Activated naive CD4-positive, alpha-beta T cell treated with anti-CD3 and anti-CD28 coated beads for 36 hours (primary cell): ENCODE measurements around the gene TSLP. TPM values are rescaled to one million over a fixed set of nuclear protein-coding genes. Genes with fewer than 3 reads are reported as not detected.

ENCODE experiments used
- CTCF ChIA-PET: fragments of 350-600 bp; sonication (Branson Sonifier 250); formaldehyde crosslinking; loops from one replicate; lab custom pipeline; 2021; ENCODE audit warnings: antibody characterized with exemption; lab: Charles Lee
- DNase-seq: peaks from one replicate; pipeline ENCODE4 v3.0.0-alpha.2; 2020
- H3K27ac Mint-ChIP-seq: one replicate; pipeline ENCODE4 v1.8.0; 2021; ENCODE audit warnings: mild to moderate bottlenecking, mixed read lengths
- H3K27me3 Mint-ChIP-seq: one replicate; pipeline ENCODE4 v1.8.0; 2021; ENCODE audit warnings: low read depth, mixed read lengths
- H3K36me3 Mint-ChIP-seq: one replicate; pipeline ENCODE4 v1.8.0; 2021; ENCODE audit warnings: low read depth, mixed read lengths
- H3K4me1 Mint-ChIP-seq: one replicate; pipeline ENCODE4 v1.8.0; 2021; ENCODE audit warnings: low read depth, mixed read lengths
- H3K4me3 Mint-ChIP-seq: one replicate; pipeline ENCODE4 v1.8.0; 2021; ENCODE audit warnings: mild to moderate bottlenecking, moderate library complexity, mixed read lengths
- H3K9me3 Mint-ChIP-seq: one replicate; pipeline ENCODE4 v1.8.0; 2021; ENCODE audit warnings: mixed read lengths
- intact Hi-C: fragments of 100-400 bp; cut with micrococcal nuclease; formaldehyde crosslinking; loops from one replicate; pipeline ENCODE4 v1.15.1; 2023
- total RNA-seq, 2 experiments: library from RNA; stranded (reverse); gene quantifications; one replicate each; pipeline ENCODE4 v1.2.3, GENCODE V29; 2021

TSLP gene
- total RNA-seq, result under 1 TPM; 0.81 to 0.99 TPM

GRCh38 chr5:111071413-111071812 is at the start of gene TSLP:
Gene TSLP, plus strand, starts transcription at chr5:111071713. Its CDS starts 178 bp downstream, at chr5:111071891.
- Mint-ChIP-seq H3K36me3 (no peaks in the 10 kb centered on the region), H3K9me3 (no peaks in the 10 kb centered on the region), H3K27ac (no peak within 1 kb of the TSS), H3K4me1 (peaks cover 30% of the 10 kb centered on the region), H3K4me3 (peak within 1 kb of the TSS; percentile 88), H3K27me3 (peaks cover 69% of the 10 kb centered on the region)
- DNase-seq, result no peak
- CTCF ChIA-PET, result interaction anchor here (0.6 kb wide), 2 partner anchors 31 to 73 kb away, joined by 4 to 5 read pairs; no protein-coding TSS in a partner anchor
- intact Hi-C loops, result loop anchor here (5.0 kb wide), 3 partner anchors 206 to 686 kb away; partner anchors contain the start of genes NREP and TMEM232

- DNase-seq, result no peak
- H3K27me3 Mint-ChIP-seq, result peaks cover 4% of the 10 kb centered on the region
- CTCF ChIA-PET, result no interaction called here
- H3K4me3 Mint-ChIP-seq, result no peak overlapping the region
- H3K9me3 Mint-ChIP-seq, result no peaks in the 10 kb centered on the region
- no peaks in the 10 kb centered on the region for H3K36me3 Mint-ChIP-seq
- H3K4me1 Mint-ChIP-seq, result no peaks in the 10 kb centered on the region
- H3K27ac Mint-ChIP-seq, result no peak overlapping the region
- intact Hi-C loops, result no loop called here
These were observed 49.2 kb upstream of the TSLP start for GRCh38 chr5:111022301-111022700.

GRCh38 chr5:111028865-111029264 is 42.6 kb upstream of the TSLP start:
- Mint-ChIP-seq H3K36me3 (no peaks in the 10 kb centered on the region), H3K27me3 (peaks cover 18% of the 10 kb centered on the region), H3K4me3 (no peak overlapping the region), H3K27ac (no peak overlapping the region), H3K4me1 (no peaks in the 10 kb centered on the region), H3K9me3 (no peaks in the 10 kb centered on the region)
- no peak for DNase-seq
- intact Hi-C loops, result no loop called here
- CTCF ChIA-PET, result interaction anchor here (0.6 kb wide), 1 partner anchor 13 kb away, joined by 5 read pairs; no protein-coding TSS in a partner anchor

GRCh38 chr5:111043712-111044506 is 27.6 kb upstream of the TSLP start:
- Mint-ChIP-seq H3K9me3 (no peaks in the 10 kb centered on the region), H3K27ac (no peak overlapping the region), H3K4me1 (no peaks in the 10 kb centered on the region), H3K27me3 (no peaks in the 10 kb centered on the region), H3K36me3 (no peaks in the 10 kb centered on the region), H3K4me3 (no peak overlapping the region)
- CTCF ChIA-PET, result no interaction called here
- no peak for DNase-seq
- intact Hi-C loops, result no loop called here

- no peaks in the 10 kb centered on the region for H3K36me3 Mint-ChIP-seq
- CTCF ChIA-PET, result no interaction called here
- no peaks in the 10 kb centered on the region for H3K9me3 Mint-ChIP-seq
- intact Hi-C loops, result no loop called here
- H3K27ac Mint-ChIP-seq, result no peak overlapping the region
- DNase-seq, result no peak
- H3K27me3 Mint-ChIP-seq, result peaks cover 35% of the 10 kb centered on the region
- H3K4me3 Mint-ChIP-seq, result no peak overlapping the region
- H3K4me1 Mint-ChIP-seq, result no peaks in the 10 kb centered on the region
These were observed 13.4 kb upstream of the TSLP start for GRCh38 chr5:111058064-111058463.

- intact Hi-C loops, result no loop called here
- no peak overlapping the region for H3K27ac Mint-ChIP-seq
- DNase-seq, result no peak
- CTCF ChIA-PET, result no interaction called here
- peaks cover 27% of the 10 kb centered on the region for H3K27me3 Mint-ChIP-seq
- no peaks in the 10 kb centered on the region for H3K36me3 Mint-ChIP-seq
- H3K4me1 Mint-ChIP-seq, result no peaks in the 10 kb centered on the region
- no peaks in the 10 kb centered on the region for H3K9me3 Mint-ChIP-seq
- H3K4me3 Mint-ChIP-seq, result no peak overlapping the region
These were observed 11.3 kb upstream of the TSLP start for GRCh38 chr5:111060169-111060568.

GRCh38 chr5:111061618-111062017 is 9.9 kb upstream of the TSLP start:
- DNase-seq, result no peak
- Mint-ChIP-seq H3K36me3 (no peaks in the 10 kb centered on the region), H3K9me3 (no peaks in the 10 kb centered on the region), H3K4me3 (no peak overlapping the region), H3K27me3 (peaks cover 24% of the 10 kb centered on the region), H3K4me1 (no peaks in the 10 kb centered on the region), H3K27ac (no peak overlapping the region)
- CTCF ChIA-PET, result no interaction called here
- intact Hi-C loops, result no loop called here

- H3K27me3 Mint-ChIP-seq, result peaks cover 31% of the 10 kb centered on the region
- H3K36me3 Mint-ChIP-seq, result no peaks in the 10 kb centered on the region
- no peaks in the 10 kb centered on the region for H3K9me3 Mint-ChIP-seq
- H3K4me1 Mint-ChIP-seq, result no peaks in the 10 kb centered on the region
- CTCF ChIA-PET, result no interaction called here
- no peak for DNase-seq
- intact Hi-C loops, result loop anchor here (1.0 kb wide), 1 partner anchor 307 kb away; no protein-coding TSS in a partner anchor
- no peak overlapping the region for H3K27ac Mint-ChIP-seq
- H3K4me3 Mint-ChIP-seq, result no peak overlapping the region
These were observed 7.7 kb upstream of the TSLP start for GRCh38 chr5:111063709-111064322.

- H3K9me3 Mint-ChIP-seq, result no peaks in the 10 kb centered on the region
- peaks cover 53% of the 10 kb centered on the region for H3K27me3 Mint-ChIP-seq
- H3K36me3 Mint-ChIP-seq, result no peaks in the 10 kb centered on the region
- H3K4me3 Mint-ChIP-seq, result no peak overlapping the region
- H3K27ac Mint-ChIP-seq, result no peak overlapping the region
- peaks cover 9% of the 10 kb centered on the region for H3K4me1 Mint-ChIP-seq
- DNase-seq, result no peak
- intact Hi-C loops, result no loop called here
- CTCF ChIA-PET, result no interaction called here
These were observed 5.1 kb upstream of the TSLP start for GRCh38 chr5:111066261-111066938.

GRCh38 chr5:111068213-111068612 is 3.3 kb upstream of the TSLP start:
- Mint-ChIP-seq H3K27ac (no peak overlapping the region), H3K27me3 (peaks cover 70% of the 10 kb centered on the region), H3K9me3 (no peaks in the 10 kb centered on the region), H3K4me3 (no peak overlapping the region), H3K36me3 (no peaks in the 10 kb centered on the region), H3K4me1 (peaks cover 16% of the 10 kb centered on the region)
- CTCF ChIA-PET, result interaction anchor here (0.6 to 1.2 kb wide), 2 partner anchors 24 to 1038 kb away, joined by 3 to 4 read pairs; partner anchors contain the start of gene WDR36
- intact Hi-C loops, result no loop called here
- no peak for DNase-seq

- Mint-ChIP-seq H3K9me3 (no peaks in the 10 kb centered on the region), H3K27ac (no peak overlapping the region), H3K4me3 (no peak overlapping the region), H3K27me3 (peaks cover 76% of the 10 kb centered on the region), H3K4me1 (peaks cover 21% of the 10 kb centered on the region), H3K36me3 (no peaks in the 10 kb centered on the region)
- intact Hi-C loops, result loop anchor here (5.0 kb wide), 3 partner anchors 207 to 687 kb away; partner anchors contain the start of genes NREP and TMEM232
- DNase-seq, result no peak
- CTCF ChIA-PET, result no interaction called here
These were observed 1.7 kb upstream of the TSLP start for GRCh38 chr5:111069839-111070238.
